WTC11 (cell line): Measurements from ENCODE around the gene ULK4. TPM values are rescaled to one million over a fixed set of nuclear protein-coding genes. Genes with fewer than 3 reads are reported as not detected.

Experiments
- CREB1 ChIP-seq: sonication (generic); formaldehyde crosslinking; IDR thresholded peaks from 2 replicates; pipeline ENCODE4 v1.8.0; 2023; ENCODE audit warnings: mild to moderate bottlenecking, missing genetic modification reagents
- E2F4 ChIP-seq: sonication (generic); formaldehyde crosslinking; IDR thresholded peaks from 2 replicates; pipeline ENCODE4 v1.8.1; 2022; ENCODE audit warnings: low read depth, mild to moderate bottlenecking, moderate library complexity, missing genetic modification reagents, borderline replicate concordance
- E2F5 ChIP-seq: sonication (generic); formaldehyde crosslinking; IDR thresholded peaks from 2 replicates; pipeline ENCODE4 v1.8.1; 2022; ENCODE audit warnings: mild to moderate bottlenecking, moderate library complexity, missing genetic modification reagents
- ESRRA ChIP-seq: sonication (generic); formaldehyde crosslinking; IDR thresholded peaks from 2 replicates; pipeline ENCODE4 v1.8.1; 2022; ENCODE audit warnings: mild to moderate bottlenecking, missing genetic modification reagents, borderline replicate concordance
- ETV6 ChIP-seq: sonication (generic); formaldehyde crosslinking; IDR thresholded peaks from 2 replicates; pipeline ENCODE4 v1.8.1; 2022; ENCODE audit warnings: mild to moderate bottlenecking, missing genetic modification reagents
- FOXK1 ChIP-seq: sonication (generic); formaldehyde crosslinking; IDR thresholded peaks from 2 replicates; pipeline ENCODE4 v1.8.0; 2022; ENCODE audit warnings: mild to moderate bottlenecking, moderate library complexity, missing genetic modification reagents
- GRHL2 ChIP-seq: fragments of 250-450 bp; sonication (Bioruptor Pico); IDR thresholded peaks from 2 replicates; pipeline ENCODE4 v1.8.0; 2022; ENCODE audit warnings: mild to moderate bottlenecking, moderate library complexity; ENCODE audit not compliant: insufficient replicate concordance, severe bottlenecking
- IRF2 ChIP-seq: sonication (generic); formaldehyde crosslinking; IDR thresholded peaks from 2 replicates; pipeline ENCODE4 v1.8.0; 2022; ENCODE audit warnings: low read depth, missing genetic modification reagents, borderline replicate concordance
- KAT7 ChIP-seq: sonication (generic); formaldehyde crosslinking; IDR thresholded peaks from 2 replicates; pipeline ENCODE4 v1.8.1; 2023; ENCODE audit warnings: missing genetic modification reagents, mild to moderate bottlenecking, borderline replicate concordance
- MAX ChIP-seq: sonication (generic); formaldehyde crosslinking; IDR thresholded peaks from 2 replicates; pipeline ENCODE4 v1.8.0; 2022; ENCODE audit warnings: mild to moderate bottlenecking, missing genetic modification reagents
- NR1H2 ChIP-seq: sonication (generic); formaldehyde crosslinking; IDR thresholded peaks from 2 replicates; pipeline ENCODE4 v1.9.0; 2021; ENCODE audit warnings: mild to moderate bottlenecking, moderate library complexity, missing genetic modification reagents
- PRDM15 ChIP-seq: sonication (generic); formaldehyde crosslinking; IDR thresholded peaks from 2 replicates; pipeline ENCODE4 v1.8.0; 2022; ENCODE audit warnings: missing genetic modification reagents
- SMAD4 ChIP-seq: sonication (generic); formaldehyde crosslinking; IDR thresholded peaks from 2 replicates; pipeline ENCODE4 v1.8.0; 2022; ENCODE audit warnings: mild to moderate bottlenecking, missing genetic modification reagents
- USF1 ChIP-seq: sonication (generic); formaldehyde crosslinking; IDR thresholded peaks from 2 replicates; pipeline ENCODE4 v1.8.0; 2022; ENCODE audit warnings: mild to moderate bottlenecking, missing genetic modification reagents
- USF2 ChIP-seq: sonication (generic); formaldehyde crosslinking; IDR thresholded peaks from 2 replicates; pipeline ENCODE4 v1.8.1; 2023; ENCODE audit warnings: mild to moderate bottlenecking, missing genetic modification reagents, moderate library complexity
- ZBTB21 ChIP-seq: sonication (generic); formaldehyde crosslinking; IDR thresholded peaks from 2 replicates; pipeline ENCODE4 v1.8.1; 2023; ENCODE audit warnings: mild to moderate bottlenecking, missing genetic modification reagents, borderline replicate concordance
- ZMAT4 ChIP-seq: fragments of 250-450 bp; sonication (Bioruptor Pico); IDR thresholded peaks from 2 replicates; pipeline ENCODE4 v1.9.0; 2021; ENCODE audit warnings: mild to moderate bottlenecking
- ZNF121 ChIP-seq: sonication (generic); formaldehyde crosslinking; IDR thresholded peaks from 2 replicates; pipeline ENCODE4 v1.8.0; 2023; ENCODE audit warnings: missing genetic modification reagents
- ZNF138 ChIP-seq: sonication (generic); formaldehyde crosslinking; conservative IDR thresholded peaks from 2 replicates; pipeline ENCODE4 v1.8.1; 2022; ENCODE audit warnings: mild to moderate bottlenecking, moderate library complexity, missing genetic modification reagents
- ZNF219 ChIP-seq: sonication (generic); formaldehyde crosslinking; IDR thresholded peaks from 2 replicates; pipeline ENCODE4 v1.8.0; 2023; ENCODE audit warnings: missing genetic modification reagents, mild to moderate bottlenecking, borderline replicate concordance
- ZNF532 ChIP-seq: fragments of 250-450 bp; sonication (Bioruptor Pico); IDR thresholded peaks from 2 replicates; pipeline ENCODE4 v1.9.0; 2021; ENCODE audit warnings: mild to moderate bottlenecking, borderline replicate concordance
- ZNF671 ChIP-seq: fragments of 250-450 bp; sonication (Bioruptor Pico); IDR thresholded peaks from 2 replicates; pipeline ENCODE4 v1.8.0; 2021; ENCODE audit warnings: mild to moderate bottlenecking
- total RNA-seq: library from RNA; stranded (reverse); gene quantifications from 3 replicates; pipeline ENCODE4 v1.2.3, GENCODE V29; 2021
- TF ChIP-seq, protein P1 (sequence below): sonication (generic); formaldehyde crosslinking; IDR thresholded peaks from 2 replicates; pipeline ENCODE4 v1.8.1; 2022; ENCODE audit warnings: mild to moderate bottlenecking, missing genetic modification reagents, moderate library complexity, borderline replicate concordance

Gene ULK4
- total RNA-seq, 1 experiment from 2014 or later, result 9.2 TPM

DNA sequence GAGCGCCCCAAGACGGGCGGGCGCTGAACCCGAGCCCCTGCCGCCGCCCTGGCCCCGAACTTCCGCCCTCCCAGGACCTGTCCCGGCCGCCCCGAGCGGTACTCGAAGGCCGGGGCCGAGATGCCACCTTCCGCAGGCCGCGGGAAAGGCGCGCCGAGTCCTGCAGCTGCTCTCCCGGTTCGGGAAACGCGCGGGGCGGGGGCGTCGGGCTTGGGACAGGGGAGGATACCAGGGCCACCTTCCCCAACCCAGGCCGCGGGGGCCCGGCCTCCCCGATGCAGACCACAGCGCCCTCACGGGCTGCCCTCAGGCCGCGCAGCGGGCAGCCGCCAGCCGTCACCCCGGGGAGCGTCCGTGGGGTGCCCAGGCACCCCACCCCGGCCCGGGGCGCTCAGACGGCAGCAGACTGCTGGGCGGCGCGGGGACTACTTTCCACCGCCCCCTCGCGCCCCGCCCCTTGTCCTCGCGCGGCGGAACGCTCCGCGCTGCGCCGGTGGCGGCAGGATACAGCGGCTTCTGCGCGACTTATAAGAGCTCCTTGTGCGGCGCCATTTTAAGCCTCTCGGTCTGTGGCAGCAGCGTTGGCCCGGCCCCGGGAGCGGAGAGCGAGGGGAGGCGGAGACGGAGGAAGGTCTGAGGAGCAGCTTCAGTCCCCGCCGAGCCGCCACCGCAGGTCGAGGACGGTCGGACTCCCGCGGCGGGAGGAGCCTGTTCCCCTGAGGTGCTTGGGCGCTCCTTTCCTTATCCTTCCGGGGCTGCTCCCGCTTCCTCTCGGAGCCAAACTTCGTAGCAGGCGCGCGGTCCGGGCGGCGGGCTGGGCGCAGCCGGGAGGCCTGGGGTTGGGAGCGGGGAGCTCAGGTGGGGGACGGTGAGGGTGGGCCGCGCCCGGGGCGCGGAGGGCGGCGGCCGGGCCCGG, 762.7 kb downstream of the ULK4 start, which contains the start of gene CTNNB1 (continued):
- TF ChIP-seq CREB1 (CRISPR knock-in tag) (0 out of 2 replicates have a peak, but pooled peaks have one; percentile 49), IRF2 (CRISPR knock-in tag) (no peak), ZNF671 (CRISPR knock-in tag) (peak; percentile 55; the same call in 1 of the 2 replicates), E2F5 (CRISPR knock-in tag) (0 out of 2 replicates have a peak, but pooled peaks have one; percentile 64), NR1H2 (peak; percentile 73; the same call in 1 of the 2 replicates), PRDM15 (CRISPR knock-in tag) (no peak), ZMAT4 (peak; percentile 81; the same call in 1 of the 2 replicates), ZNF121 (CRISPR knock-in tag) (0 out of 2 replicates have a peak, but pooled peaks have one; percentile 19), USF2 (CRISPR knock-in tag) (no peak; the same call in 1 of the 2 replicates), USF1 (CRISPR knock-in tag) (peak; percentile 79), ZNF532 (CRISPR knock-in tag) (no peak), ZNF138 (no peak), GRHL2 (CRISPR knock-in tag) (no peak), SMAD4 (CRISPR knock-in tag) (peak; percentile 86; the same call in 1 of the 2 replicates), FOXK1 (CRISPR knock-in tag) (peak; percentile 55; the same call in 1 of the 2 replicates), ZBTB21 (no peak), ETV6 (CRISPR knock-in tag) (peak; percentile 85), MAX (CRISPR knock-in tag) (peak; percentile 77), E2F4 (CRISPR knock-in tag) (peak; percentile 80), KAT7 (CRISPR knock-in tag) (peak; percentile 99), ZNF219 (CRISPR knock-in tag) (peak; percentile 84; the same call in 1 of the 2 replicates), ESRRA (CRISPR knock-in tag) (peak; percentile 28; the same call in 1 of the 2 replicates)
- TF ChIP-seq, protein P1, sequence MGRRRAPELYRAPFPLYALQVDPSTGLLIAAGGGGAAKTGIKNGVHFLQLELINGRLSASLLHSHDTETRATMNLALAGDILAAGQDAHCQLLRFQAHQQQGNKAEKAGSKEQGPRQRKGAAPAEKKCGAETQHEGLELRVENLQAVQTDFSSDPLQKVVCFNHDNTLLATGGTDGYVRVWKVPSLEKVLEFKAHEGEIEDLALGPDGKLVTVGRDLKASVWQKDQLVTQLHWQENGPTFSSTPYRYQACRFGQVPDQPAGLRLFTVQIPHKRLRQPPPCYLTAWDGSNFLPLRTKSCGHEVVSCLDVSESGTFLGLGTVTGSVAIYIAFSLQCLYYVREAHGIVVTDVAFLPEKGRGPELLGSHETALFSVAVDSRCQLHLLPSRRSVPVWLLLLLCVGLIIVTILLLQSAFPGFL, result no peak
